ENCODE results near the gene SOCS1.

The SOCS1 gene

DNA sequence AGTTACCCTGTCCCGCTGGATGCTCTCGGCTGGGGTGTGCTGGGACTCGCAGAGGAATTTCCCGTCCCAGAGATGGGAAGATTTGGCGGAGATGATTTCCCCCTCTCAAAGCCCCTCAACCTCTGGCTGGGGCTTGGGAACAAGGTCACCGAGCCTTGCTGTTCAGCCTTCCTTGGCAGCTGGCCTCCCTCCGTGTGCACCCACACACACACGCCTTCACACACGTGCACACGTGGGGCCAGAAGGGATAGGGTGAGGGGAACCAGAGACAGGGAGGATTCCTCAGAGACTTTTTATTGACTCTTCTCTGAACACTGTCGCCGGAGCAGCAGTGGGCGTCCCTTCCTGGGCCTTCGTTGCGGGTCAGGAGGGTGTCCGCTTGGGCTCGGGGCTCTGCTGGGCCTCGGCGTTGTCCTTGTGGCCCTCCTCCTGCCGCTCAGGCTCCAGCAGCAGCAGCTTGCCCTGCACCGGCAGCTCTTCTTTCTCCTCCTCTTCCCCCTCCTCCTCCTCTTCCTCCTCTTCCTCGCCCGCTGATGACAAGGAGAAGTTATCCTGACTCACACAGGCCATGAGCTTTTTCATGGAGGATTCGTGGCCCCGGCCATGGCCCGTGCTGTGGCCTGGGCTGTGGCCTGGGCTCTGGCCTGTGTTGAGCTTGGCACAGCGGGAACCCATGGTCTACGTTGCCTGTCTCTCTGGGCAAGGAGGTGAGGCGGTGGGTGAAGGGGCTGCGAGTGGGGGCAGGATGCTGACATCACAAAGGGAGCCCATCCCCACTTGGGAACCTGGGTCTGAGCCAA lies 17.1 kb upstream of the SOCS1 start, which contains the start of gene PRM3:
TSS of gene PRM3 (minus strand) at position 709 of the 800 bp plus-strand sequence. CDS start at position 675, 34 bp downstream.
- no peak within 1 kb of the TSS for H3K27ac ChIP-seq
- TF ChIP-seq, protein P1, sequence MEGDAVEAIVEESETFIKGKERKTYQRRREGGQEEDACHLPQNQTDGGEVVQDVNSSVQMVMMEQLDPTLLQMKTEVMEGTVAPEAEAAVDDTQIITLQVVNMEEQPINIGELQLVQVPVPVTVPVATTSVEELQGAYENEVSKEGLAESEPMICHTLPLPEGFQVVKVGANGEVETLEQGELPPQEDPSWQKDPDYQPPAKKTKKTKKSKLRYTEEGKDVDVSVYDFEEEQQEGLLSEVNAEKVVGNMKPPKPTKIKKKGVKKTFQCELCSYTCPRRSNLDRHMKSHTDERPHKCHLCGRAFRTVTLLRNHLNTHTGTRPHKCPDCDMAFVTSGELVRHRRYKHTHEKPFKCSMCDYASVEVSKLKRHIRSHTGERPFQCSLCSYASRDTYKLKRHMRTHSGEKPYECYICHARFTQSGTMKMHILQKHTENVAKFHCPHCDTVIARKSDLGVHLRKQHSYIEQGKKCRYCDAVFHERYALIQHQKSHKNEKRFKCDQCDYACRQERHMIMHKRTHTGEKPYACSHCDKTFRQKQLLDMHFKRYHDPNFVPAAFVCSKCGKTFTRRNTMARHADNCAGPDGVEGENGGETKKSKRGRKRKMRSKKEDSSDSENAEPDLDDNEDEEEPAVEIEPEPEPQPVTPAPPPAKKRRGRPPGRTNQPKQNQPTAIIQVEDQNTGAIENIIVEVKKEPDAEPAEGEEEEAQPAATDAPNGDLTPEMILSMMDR (IDR thresholded peaks at IDR 0.05): no peak
- TF ChIP-seq ZFX (IDR thresholded peaks at IDR 0.05; ENCODE audit: borderline replicate concordance): no peak

DNA sequence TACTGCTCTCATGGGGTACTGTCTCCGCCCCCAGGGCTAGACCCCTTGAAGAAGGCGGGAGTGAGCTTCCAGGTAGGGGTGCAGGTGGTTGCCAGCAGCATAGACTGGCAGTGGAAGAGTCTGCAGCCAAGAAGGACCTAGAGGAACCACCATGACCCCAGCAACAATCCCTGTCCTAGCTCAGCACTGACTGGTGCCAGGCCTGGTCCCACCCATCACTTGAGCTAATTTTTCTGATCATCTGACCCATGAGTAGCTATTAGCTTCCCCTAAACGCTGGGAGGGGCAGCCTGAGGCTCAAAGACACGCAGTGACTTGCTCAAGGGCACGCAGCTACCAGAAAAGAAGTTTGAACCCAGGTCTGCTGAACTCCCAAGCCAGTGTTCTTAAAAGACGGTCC lies 16.5 kb upstream of the SOCS1 start:
- no peak overlapping the region for H3K27ac ChIP-seq
- no peak for TF ChIP-seq ZFX (IDR thresholded peaks at IDR 0.05; ENCODE audit: borderline replicate concordance)
- TF ChIP-seq, protein P1 (IDR thresholded peaks at IDR 0.05): no peak

DNA sequence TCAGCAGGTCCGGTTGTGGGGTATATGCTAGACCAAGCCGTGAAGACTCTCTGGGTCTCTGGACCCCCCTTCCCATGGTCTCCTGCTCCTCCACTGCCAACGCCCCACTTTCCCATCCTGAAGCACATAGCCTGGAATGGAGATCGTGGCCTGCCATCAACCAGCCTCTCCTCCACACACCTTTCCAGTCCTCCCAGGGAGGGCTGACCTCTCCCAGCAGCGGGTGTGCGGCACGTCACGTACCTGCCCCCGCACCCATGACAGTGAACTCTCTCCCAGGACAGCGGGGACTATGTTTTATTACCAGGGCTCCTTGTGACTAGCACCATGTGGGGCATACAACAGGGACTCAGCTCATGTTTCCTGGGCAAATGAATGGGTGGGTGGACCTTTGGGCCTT lies 15.6 kb upstream of the SOCS1 start:
- TF ChIP-seq, protein P1 (IDR thresholded peaks at IDR 0.05): no peak
- TF ChIP-seq ZFX (IDR thresholded peaks at IDR 0.05; ENCODE audit: borderline replicate concordance): no peak
- no peak overlapping the region for H3K27ac ChIP-seq

DNA sequence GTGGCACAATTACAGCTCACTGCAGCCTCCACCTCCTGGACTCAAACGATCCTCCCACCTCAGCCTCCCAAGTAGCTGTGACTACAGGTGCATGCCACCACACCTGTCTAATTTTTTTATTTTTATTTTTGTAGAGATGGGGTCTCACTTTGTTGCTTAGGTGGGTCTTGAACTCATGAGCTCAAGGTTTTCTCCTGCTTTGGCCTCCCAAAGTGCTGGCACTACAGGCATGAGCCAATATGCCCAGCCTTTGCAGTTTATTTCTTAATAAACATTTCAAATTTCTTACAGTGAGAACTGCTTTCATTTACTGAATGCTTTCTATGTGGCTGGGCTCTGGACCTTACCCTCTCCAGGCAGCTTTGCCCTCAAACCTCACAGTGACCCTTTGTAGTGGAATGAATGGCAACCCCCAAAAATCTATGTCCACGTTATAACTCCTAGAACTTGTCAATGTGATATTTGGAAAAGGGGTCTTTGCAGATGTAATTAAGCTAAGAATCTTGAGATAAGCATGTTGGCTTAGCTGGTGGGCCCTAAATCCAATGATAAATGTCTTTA lies 14.7 kb upstream of the SOCS1 start:
- no peak for TF ChIP-seq ZFX (IDR thresholded peaks at IDR 0.05; ENCODE audit: borderline replicate concordance)
- TF ChIP-seq, protein P1 (IDR thresholded peaks at IDR 0.05): no peak
- H3K27ac ChIP-seq: no peak overlapping the region

DNA sequence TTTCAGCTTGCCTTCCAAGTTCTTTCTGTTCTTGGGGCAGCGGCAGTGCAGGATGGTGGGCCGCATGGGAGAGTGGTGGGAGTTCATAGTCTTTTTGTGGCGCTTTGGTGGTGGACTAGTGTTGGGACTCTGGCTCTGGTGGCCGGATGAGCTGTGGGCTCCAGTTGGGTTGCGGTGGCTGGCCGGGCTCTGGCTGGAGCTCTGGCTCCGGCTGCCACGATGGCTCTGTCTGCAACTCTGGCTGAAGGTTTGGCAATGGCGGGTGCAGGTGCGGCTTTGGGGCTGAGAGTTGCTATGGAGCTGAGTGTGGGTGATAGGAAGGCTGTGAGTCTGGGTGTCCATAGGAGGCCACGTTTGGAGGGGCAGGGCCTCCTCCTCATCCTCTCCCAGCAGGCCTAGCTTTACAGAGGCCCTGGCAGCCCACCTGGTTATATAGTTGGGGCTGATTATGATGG lies 12.9 kb upstream of the SOCS1 start, which contains the start of gene TNP2:
TSS of gene TNP2 (minus strand) at position 405 of the 455 bp plus-strand sequence. CDS start at position 342, 63 bp downstream.
- TF ChIP-seq ZFX (IDR thresholded peaks at IDR 0.05; ENCODE audit: borderline replicate concordance): no peak
- TF ChIP-seq, protein P1 (IDR thresholded peaks at IDR 0.05): no peak
- H3K27ac ChIP-seq: no peak within 1 kb of the TSS

DNA sequence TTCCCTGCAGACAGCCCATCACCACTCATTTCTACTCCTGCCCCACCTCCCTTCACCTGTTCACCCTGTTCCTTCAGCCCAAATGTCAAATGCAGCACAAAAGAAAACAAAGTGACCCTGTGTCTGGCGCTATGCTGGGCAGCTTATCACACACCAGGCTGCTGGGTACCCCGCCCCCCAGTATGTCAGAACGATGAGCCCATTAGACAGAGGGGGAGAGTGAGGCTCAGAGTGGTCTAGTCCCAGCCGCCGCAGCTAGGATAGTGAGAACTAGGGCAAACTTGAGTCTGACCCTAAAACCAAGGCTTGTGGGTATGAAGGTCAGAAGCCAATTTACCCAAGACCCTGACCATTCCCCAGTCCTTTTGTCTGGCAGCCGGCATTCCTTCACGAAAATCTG lies 9.1 kb upstream of the SOCS1 start:
- TF ChIP-seq, protein P1 (IDR thresholded peaks at IDR 0.05): no peak
- TF ChIP-seq ZFX (IDR thresholded peaks at IDR 0.05; ENCODE audit: borderline replicate concordance): no peak
- H3K27ac ChIP-seq: no peak overlapping the region
